Measurements from ENCODE around the gene CCNB1IP1.
"Not testable (repeated sequence)": the region's sequence is repeated elsewhere in the genome, so short reads cannot be mapped to it uniquely, and the experiment has no call there.

CCNB1IP1 gene

GRCh38 chr14:20295067-20295466, 38.0 kb downstream of the CCNB1IP1 start:
- Histone ChIP-seq H3K4me1 (no peaks in the 10 kb centered on the region), H3K36me3 (peaks cover 91 to 94% (median 93%) of the 10 kb centered on the region in 3 donors), H3K27me3 (no peaks in the 10 kb centered on the region), H3K4me3 (no peak overlapping the region), H3K27ac (no peak overlapping the region), H3K9me3 (no peaks in the 10 kb centered on the region)
- intact Hi-C loops (cut with DNase I; ENCODE audit: low total_unique reads) = no loop called here
- no peak for TF ChIP-seq CTCF (IDR thresholded peaks at IDR 0.05)
- no peak for DNase-seq

- DNase-seq = no peak
- H3K9me3 ChIP-seq = no peaks in the 10 kb centered on the region
- intact Hi-C loops (cut with DNase I; ENCODE audit: low total_unique reads) = no loop called here
- no peaks in the 10 kb centered on the region for H3K4me1 ChIP-seq
- no peak overlapping the region for H3K27ac ChIP-seq
- H3K27me3 ChIP-seq = no peaks in the 10 kb centered on the region
- H3K36me3 ChIP-seq = peaks cover 94 to 95% (median 94%) of the 10 kb centered on the region in 3 donors
- TF ChIP-seq CTCF (IDR thresholded peaks at IDR 0.05) = no peak
- H3K4me3 ChIP-seq = no peak overlapping the region
Observed at GRCh38 chr14:20294636-20295035, 38.4 kb downstream of the CCNB1IP1 start.

- intact Hi-C loops (cut with DNase I; ENCODE audit: low total_unique reads); DNase-seq; H3K4me3 ChIP-seq; H3K9me3 ChIP-seq; H3K4me1 ChIP-seq; H3K27ac ChIP-seq; H3K27me3 ChIP-seq: not testable (repeated sequence)
- H3K36me3 ChIP-seq = peaks cover 13 to 29% (median 22%) of the 10 kb centered on the region in 3 donors
Observed at GRCh38 chr14:20281998-20282397, 51.1 kb downstream of the CCNB1IP1 start.

GRCh38 chr14:20280265-20280664, 52.8 kb downstream of the CCNB1IP1 start:
- intact Hi-C loops (cut with DNase I; ENCODE audit: low total_unique reads); DNase-seq; H3K4me3 ChIP-seq; H3K9me3 ChIP-seq; H3K27me3 ChIP-seq; H3K4me1 ChIP-seq; H3K27ac ChIP-seq: not testable (repeated sequence)
- H3K36me3 ChIP-seq = peaks cover 10 to 19% (median 15%) of the 10 kb centered on the region in 3 donors

GRCh38 chr14:20278414-20278813, 54.7 kb downstream of the CCNB1IP1 start:
- H3K4me1 ChIP-seq = no peaks in the 10 kb centered on the region
- H3K27me3 ChIP-seq = no peaks in the 10 kb centered on the region
- H3K27ac ChIP-seq = no peak overlapping the region
- intact Hi-C loops (cut with DNase I; ENCODE audit: low total_unique reads) = no loop called here
- H3K4me3 ChIP-seq = no peak overlapping the region
- no peak for TF ChIP-seq CTCF (IDR thresholded peaks at IDR 0.05)
- H3K36me3 ChIP-seq = peaks cover 10 to 30% (median 26%) of the 10 kb centered on the region in 3 donors
- no peaks in the 10 kb centered on the region for H3K9me3 ChIP-seq
- DNase-seq = no peak

- intact Hi-C loops (cut with DNase I; ENCODE audit: low total_unique reads) = no loop called here
- Histone ChIP-seq H3K27ac (no peak overlapping the region), H3K36me3 (peaks cover 10 to 32% (median 27%) of the 10 kb centered on the region in 3 donors), H3K9me3 (no peaks in the 10 kb centered on the region), H3K27me3 (no peaks in the 10 kb centered on the region), H3K4me3 (no peak overlapping the region), H3K4me1 (no peaks in the 10 kb centered on the region)
- TF ChIP-seq CTCF (IDR thresholded peaks at IDR 0.05) = no peak
- no peak for DNase-seq
Observed at GRCh38 chr14:20277409-20277808, 55.7 kb downstream of the CCNB1IP1 start.

- Histone ChIP-seq H3K4me3 (no peak overlapping the region), H3K4me1 (no peaks in the 10 kb centered on the region), H3K27ac (no peak overlapping the region), H3K9me3 (no peaks in the 10 kb centered on the region), H3K36me3 (peaks cover under 1 to 20% (median 17%) of the 10 kb centered on the region in 3 donors), H3K27me3 (no peaks in the 10 kb centered on the region)
- no peak for DNase-seq
- TF ChIP-seq CTCF (IDR thresholded peaks at IDR 0.05) = no peak
- intact Hi-C loops (cut with DNase I; ENCODE audit: low total_unique reads) = no loop called here
Observed at GRCh38 chr14:20274062-20274461, 59.0 kb downstream of the CCNB1IP1 start.

- not testable (repeated sequence) for H3K9me3 ChIP-seq, H3K36me3 ChIP-seq, H3K4me3 ChIP-seq
Observed at GRCh38 chr14:20264361-20264760, 68.7 kb downstream of the CCNB1IP1 start.

More at GRCh38 chr14:20264361-20264760, 68.7 kb downstream of the CCNB1IP1 start:
- DNase-seq; H3K27ac ChIP-seq; H3K27me3 ChIP-seq; intact Hi-C loops (cut with DNase I; ENCODE audit: low total_unique reads); H3K4me1 ChIP-seq: not testable (repeated sequence)
